H1 (cell line): ENCODE results near the gene SND1. TPM values are rescaled to one million over a fixed set of nuclear protein-coding genes. Genes with fewer than 3 reads are reported as not detected.

ENCODE experiments used
- CTCF ChIA-PET: fragments of 300-600 bp; sonication (Branson Sonifier 250); formaldehyde crosslinking; loops from one replicate; lab custom pipeline; 2021; ENCODE audit not compliant: partially characterized antibody; lab: Charles Lee
- POLR2A ChIA-PET: fragments of 300-600 bp; sonication (Branson Sonifier 250); formaldehyde crosslinking; loops from one replicate; lab custom pipeline; 2021; ENCODE audit warnings: inconsistent platforms; ENCODE audit not compliant: partially characterized antibody; lab: Charles Lee
- DNase-seq, 2 experiments: peaks; one replicate each; pipeline versions ENCODE4 v3.0.0 to v3.0.0-alpha.2; 2010 to 2022; ENCODE audit warnings: low spot score in 2 of 2, low read depth in 1 of 2, mixed read lengths in 1 of 2
- FAIRE-seq: peaks from 2 replicates; lab custom pipeline; 2011; peaks lifted over from hg19 to GRCh38; lab: Jason Lieb, UNC
- H2AFZ ChIP-seq: 2 replicates; pipeline ENCODE4 v1.8.1; 2012; ENCODE audit warnings: low read length, inconsistent platforms
- H2AK5ac ChIP-seq: 2 replicates; pipeline ENCODE4 v1.6.1; 2013; ENCODE audit warnings: low read depth, low read length
- H2BK120ac ChIP-seq: replicated peaks from 2 replicates; pipeline ENCODE3; 2013; ENCODE audit warnings: low read depth, low read length, inconsistent platforms
- H2BK12ac ChIP-seq: 2 replicates; pipeline ENCODE4 v1.6.1; 2013; ENCODE audit warnings: low read depth, low read length
- H2BK15ac ChIP-seq: 2 replicates; pipeline ENCODE4 v1.6.1; 2013; ENCODE audit warnings: low read length
- H2BK20ac ChIP-seq: 2 replicates; pipeline ENCODE4 v1.6.1; 2013; ENCODE audit warnings: low read length
- H2BK5ac ChIP-seq: 2 replicates; pipeline ENCODE4 v1.6.1; 2013; ENCODE audit warnings: low read depth, low read length
- H3K14ac ChIP-seq: 2 replicates; pipeline ENCODE4 v1.6.1; 2013; ENCODE audit warnings: inconsistent platforms; ENCODE audit not compliant: insufficient read length
- H3K18ac ChIP-seq: 2 replicates; pipeline ENCODE4 v1.6.1; 2013; ENCODE audit warnings: low read length; ENCODE audit errors: extremely low read depth
- H3K23ac ChIP-seq: 2 replicates; pipeline ENCODE4 v1.6.1; 2013; ENCODE audit warnings: inconsistent platforms; ENCODE audit not compliant: insufficient read length
- H3K23me2 ChIP-seq: 2 replicates; pipeline ENCODE4 v1.6.1; 2013; ENCODE audit warnings: low read depth, low read length
- H3K27ac ChIP-seq: 2 replicates; pipeline ENCODE4 v1.6.1; 2011; ENCODE audit warnings: low read depth, low read length, inconsistent platforms
- H3K27me3 ChIP-seq, 4 experiments: replicated peaks in 1 of 4; 1 replicate in 1 of 4; 2 replicates in 3 of 4; pipeline versions ENCODE4 v1.6.1 to v1.8.1; 2011 to 2013; ENCODE audit warnings: low read length in 3 of 4, mild to moderate bottlenecking in 3 of 4, inconsistent platforms in 2 of 4, mixed read lengths in 2 of 4, moderate library complexity in 1 of 4; ENCODE audit not compliant: control insufficient read depth in 3 of 4, insufficient read depth in 3 of 4; ENCODE audit errors: extremely low read depth in 1 of 4
- H3K36me3 ChIP-seq, 4 experiments: 2 replicates each; pipeline versions ENCODE4 v1.6.1 to v1.8.1; 2011 to 2013; ENCODE audit warnings: mild to moderate bottlenecking in 4 of 4, low read length in 3 of 4, moderate library complexity in 2 of 4, control low read depth in 1 of 4, inconsistent platforms in 1 of 4; ENCODE audit not compliant: insufficient read depth in 4 of 4, control insufficient read depth in 2 of 4
- H3K4ac ChIP-seq: replicated peaks from 2 replicates; pipeline ENCODE3; 2013; ENCODE audit warnings: low read length, low read depth, mixed read lengths, inconsistent platforms; ENCODE audit not compliant: insufficient read length
- H3K4me1 ChIP-seq, 4 experiments: replicated peaks in 1 of 4; 1 replicate in 1 of 4; 2 replicates in 3 of 4; pipeline versions ENCODE4 v1.6.1 to v1.8.1; 2011 to 2013; ENCODE audit warnings: low read length in 3 of 4, inconsistent platforms in 2 of 4, mixed read lengths in 1 of 4; ENCODE audit not compliant: insufficient read depth in 4 of 4, control insufficient read depth in 3 of 4
- H3K4me2 ChIP-seq, 2 experiments: 2 replicates each; pipeline versions ENCODE4 v1.6.1 to v1.8.1; 2011 to 2013; ENCODE audit warnings: low read depth in 2 of 2, low read length in 2 of 2, control low read depth in 1 of 2, inconsistent platforms in 1 of 2, mild to moderate bottlenecking in 1 of 2; ENCODE audit not compliant: insufficient read depth in 1 of 2
- H3K4me3 ChIP-seq, 4 experiments: fragments of 200-600, 300-600 bp in 1 of 4; sonication (generic), shearing (Covaris generic), sonication (Bioruptor Twin) in 1 of 4; 2 replicates each; pipeline versions ENCODE4 v1.5.1 to v1.8.1; 2011 to 2016; ENCODE audit warnings: low read length in 4 of 4, low read depth in 3 of 4, control low read depth in 2 of 4, inconsistent platforms in 2 of 4, mild to moderate bottlenecking in 2 of 4, mixed read lengths in 1 of 4, moderate library complexity in 1 of 4; ENCODE audit not compliant: insufficient read depth in 2 of 4; ENCODE audit errors: extremely low read depth in 1 of 4
- H3K56ac ChIP-seq: replicated peaks from 2 replicates; pipeline ENCODE3; 2013; ENCODE audit warnings: low read depth, mild to moderate bottlenecking, mixed read lengths, low read length, inconsistent platforms; ENCODE audit not compliant: insufficient read length
- H3K79me1 ChIP-seq: 2 replicates; pipeline ENCODE4 v1.6.1; 2013; ENCODE audit warnings: low read depth, low read length, control low read depth
- H3K79me2 ChIP-seq, 2 experiments: 2 replicates each; pipeline versions ENCODE4 v1.6.1 to v1.8.1; 2012 to 2013; ENCODE audit warnings: low read length in 2 of 2, mild to moderate bottlenecking in 2 of 2, inconsistent platforms in 1 of 2; ENCODE audit not compliant: insufficient read depth in 2 of 2, control insufficient read depth in 1 of 2
- H3K9ac ChIP-seq, 4 experiments: replicated peaks in 1 of 4; 1 replicate in 1 of 4; 2 replicates in 3 of 4; pipeline versions ENCODE4 v1.6.1 to v1.8.1; 2011 to 2013; ENCODE audit warnings: low read depth in 3 of 4, low read length in 3 of 4, control low read depth in 2 of 4, mild to moderate bottlenecking in 2 of 4, moderate library complexity in 2 of 4, inconsistent platforms in 1 of 4; ENCODE audit errors: extremely low read depth in 1 of 4
- H3K9me3 ChIP-seq, 2 experiments: 2 replicates each; pipeline versions ENCODE4 v1.6.1 to v1.8.1; 2012 to 2013; ENCODE audit warnings: mild to moderate bottlenecking in 2 of 2, moderate library complexity in 2 of 2, control low read depth in 1 of 2, inconsistent platforms in 1 of 2, low read depth in 1 of 2, low read length in 1 of 2, mixed read lengths in 1 of 2; ENCODE audit not compliant: insufficient read depth in 2 of 2
- H4K20me1 ChIP-seq, 2 experiments: replicated peaks in 1 of 2; 2 replicates each; pipeline versions ENCODE3 to v1.8.1; 2011 to 2013; ENCODE audit warnings: inconsistent platforms in 2 of 2, low read length in 2 of 2, mild to moderate bottlenecking in 1 of 2; ENCODE audit not compliant: insufficient read depth in 2 of 2, control insufficient read depth in 1 of 2
- H4K5ac ChIP-seq: 2 replicates; pipeline ENCODE4 v1.6.1; 2013; ENCODE audit warnings: low read length, low read depth, mixed read lengths, inconsistent platforms; ENCODE audit not compliant: insufficient read length
- H4K8ac ChIP-seq: 2 replicates; pipeline ENCODE4 v1.8.0; 2013; ENCODE audit warnings: mild to moderate bottlenecking, moderate library complexity, low read length, inconsistent platforms; ENCODE audit not compliant: insufficient read depth; ENCODE audit errors: extremely low read depth
- H4K91ac ChIP-seq: replicated peaks from 2 replicates; pipeline ENCODE3; 2013; ENCODE audit warnings: low read length, mixed read lengths, inconsistent platforms; ENCODE audit not compliant: insufficient read length
- ASH2L ChIP-seq: fragments of 200-600, 300-600 bp; sonication (generic); IDR thresholded peaks from one replicate; pipeline ENCODE4 v1.7.1; 2017; ENCODE audit warnings: low read length
- BRCA1 ChIP-seq: IDR thresholded peaks from 2 replicates; pipeline ENCODE4 v1.6.1; 2012; ENCODE audit warnings: low read depth, low read length, improper control_type of control experiment
- MAFK ChIP-seq: IDR thresholded peaks from 2 replicates; pipeline ENCODE4 v1.6.1; 2012; ENCODE audit warnings: low read depth, mild to moderate bottlenecking, improper control_type of control experiment, low read length
- PHF8 ChIP-seq: fragments of 200-600 bp; sonication (generic); conservative IDR thresholded peaks from 2 replicates; pipeline ENCODE4 v1.7.1; 2012; ENCODE audit warnings: low read depth, mild to moderate bottlenecking, inconsistent platforms, low read length, moderate library complexity
- POLR2A ChIP-seq, 2 experiments: IDR thresholded peaks; 1 replicate in 1 of 2; 2 replicates in 1 of 2; pipeline ENCODE4 v1.6.1; 2011; ENCODE audit warnings: low read depth in 2 of 2, low read length in 2 of 2, mild to moderate bottlenecking in 2 of 2; ENCODE audit errors: control extremely low read depth in 1 of 2
- SP2 ChIP-seq: IDR thresholded peaks from 2 replicates; pipeline ENCODE4 v1.6.1; 2012; ENCODE audit warnings: mild to moderate bottlenecking, low read length, inconsistent platforms
- SRF ChIP-seq: IDR thresholded peaks from 2 replicates; pipeline ENCODE4 v1.6.1; 2011; ENCODE audit warnings: mild to moderate bottlenecking, low read depth, low read length, moderate library complexity
- TAF1 ChIP-seq: IDR thresholded peaks from 2 replicates; pipeline ENCODE4 v1.6.1; 2011; ENCODE audit warnings: mild to moderate bottlenecking, low read depth, low read length
- TBP ChIP-seq: IDR thresholded peaks from 2 replicates; pipeline ENCODE4 v1.6.1; 2011; ENCODE audit warnings: low read depth, low read length, improper control_type of control experiment
- WGBS, 2 experiments: shearing (Covaris generic) in 1 of 2; methylation state at CpG; one replicate each; pipeline versions ENCODE4 v1.1.6 to v1.1.7; 2013 to 2015; ENCODE audit warnings: low lambda C conversion rate in 2 of 2, mixed read lengths in 2 of 2, inconsistent platforms in 1 of 2, low coverage in 1 of 2, missing lambda C conversion rate in 1 of 2; ENCODE audit not compliant: insufficient replicate concordance in 2 of 2, insufficient coverage in 1 of 2, insufficient read length in 1 of 2; ENCODE audit errors: extremely low coverage in 1 of 2, missing lambda C conversion rate in 1 of 2; 5-methylcytosine and 5-hydroxymethylcytosine counted together
- long read RNA-seq, 2 experiments: library from RNA in 1 of 2; library from capped mRNA in 1 of 2; stranded (forward); transcript quantifications; one replicate each; pipeline ENCODE4 v2.0.0, GENCODE V29; 2021; ENCODE audit warnings: inconsistent platforms in 1 of 2
- polyA minus RNA-seq, 3 experiments: library from RNA; depleted of rRNA, polyadenylated mRNA; stranded (reverse); fragments of >200 nt; gene quantifications; 1 replicate in 2 of 3; 2 replicates in 1 of 3; pipeline ENCODE4 v1.2.3, GENCODE V29; 2011
- polyA plus RNA-seq, 7 experiments: library from polyadenylated mRNA; depleted of rRNA in 3 of 7; stranded (reverse) in 5 of 7; unstranded in 2 of 7; fragments of >200 nt in 5 of 7; fragments of 200-250 nt in 2 of 7; gene quantifications; 1 replicate in 5 of 7; 2 replicates in 1 of 7; 4 replicates in 1 of 7; pipeline versions ENCODE4 v1.2.1 to v1.2.3, GENCODE V29; 2011 to 2013; ENCODE audit warnings: missing spikeins in 2 of 7, mixed read lengths in 2 of 7
- total RNA-seq: library from RNA; stranded (reverse); fragmentation: NEBNext Ultra II Directional; extraction: Animal tissue kit (Norgen Biotek cat#: 25700); gene quantifications from 2 replicates; pipeline ENCODE4 v1.2.1, GENCODE V29; 2021

The SND1 gene
- 259 and 290 TPM in 2 replicates for total RNA-seq
- 122 and 133 TPM in 2 replicates for polyA plus RNA-seq (2011; rRNA removed)
- 170 TPM for polyA plus RNA-seq (2011; cell fraction: cytosol; rRNA removed)
- 194 TPM for polyA plus RNA-seq (2011; cell fraction: nucleus; rRNA removed)
- polyA plus RNA-seq (2012, experiment 1 of 2), result 233 to 246 TPM (median 241 TPM) in 4 replicates
- polyA plus RNA-seq (2012, experiment 2 of 2), result 194 TPM
- 168 TPM for polyA plus RNA-seq (2013, experiment 1 of 2)
- polyA plus RNA-seq (2013, experiment 2 of 2), result 154 TPM
- 300 and 346 TPM in 2 replicates for polyA minus RNA-seq (2011; rRNA and poly(A)+ RNA removed)
- 213 TPM for polyA minus RNA-seq (2011; cell fraction: cytosol; rRNA and poly(A)+ RNA removed)
- 290 TPM for polyA minus RNA-seq (2011; cell fraction: nucleus; rRNA and poly(A)+ RNA removed)
- long read RNA-seq, experiment 1, transcript SND1-201 (24 exons, 3,476 nt), result major isoform, 7 of 176 reads
- long read RNA-seq, experiment 1, partial matches to known transcripts, result 155 of 176 reads
- long read RNA-seq, experiment 1, other reads (novel, unspliced or antisense), result 9 of 176 reads
- long read RNA-seq, experiment 2, transcript SND1-201 (24 exons, 3,476 nt), result major isoform, 22 of 49 reads
- long read RNA-seq, experiment 2, partial matches to known transcripts, result 23 of 49 reads
- long read RNA-seq, experiment 2, other reads (novel, unspliced or antisense), result 4 of 49 reads

- Histone ChIP-seq H3K23me2 (peaks cover 11% of the 10 kb centered on the region; the same call in 1 of the 2 replicates), H2BK5ac (peak within 1 kb of the TSS; percentile 95), H3K79me1 (peaks cover 3% of the 10 kb centered on the region; the same call in 1 of the 2 replicates), H3K4me1 (peaks cover 5 to 15% (median 8%) of the 10 kb centered on the region in 4 experiments; a peak in 6 of 7 replicates), H3K9ac (peak within 1 kb of the TSS; percentile 82 to 95 (median 94)), H4K5ac (peak within 1 kb of the TSS; percentile 68), H3K36me3 (peaks cover 0 to 1% (median 0%) of the 10 kb centered on the region in 4 experiments; a peak in 1 of 8 replicates), H2AFZ (peak within 1 kb of the TSS; percentile 74), H2BK120ac (no peak within 1 kb of the TSS), H3K27ac (peak within 1 kb of the TSS; percentile 98), H3K9me3 (no peaks in the 10 kb centered on the region), H3K18ac (peak within 1 kb of the TSS; percentile 96), H2BK12ac (peak within 1 kb of the TSS; percentile 95), H3K4me2 (peak within 1 kb of the TSS; percentile 83 to 93), H4K8ac (peak within 1 kb of the TSS; percentile 97; the same call in 1 of the 2 replicates), H2BK20ac (no peak within 1 kb of the TSS), H2AK5ac (peak within 1 kb of the TSS; percentile 43; the same call in 1 of the 2 replicates), H3K27me3 (no peaks in the 10 kb centered on the region), H3K14ac (no peak within 1 kb of the TSS), H4K91ac (peak within 1 kb of the TSS; percentile 94), H3K4me3 (peak within 1 kb of the TSS; percentile 87 to 99 (median 93)), H3K56ac (peak within 1 kb of the TSS; percentile 77), H3K4ac (peak within 1 kb of the TSS; percentile 76), H4K20me1 (peaks cover 16 to 17% of the 10 kb centered on the region in 2 experiments), H3K23ac (no peak within 1 kb of the TSS), H3K79me2 (peaks cover 27 to 47% of the 10 kb centered on the region in 2 experiments), H2BK15ac (peak within 1 kb of the TSS; percentile 77)
- FAIRE-seq (no peak), DNase-seq (peak; percentile 96 to 98)
- 2% methylated on average over 67 of the region's 67 CpGs; no CpG with 5 or more reads in 1 of the 2 experiments for WGBS, 2 experiments
- CTCF ChIA-PET, result interaction anchor here (1.0 to 1.3 kb wide), 3 partner anchors 23 to 74 kb away, joined by 3 to 6 read pairs (median 3); partner anchors contain the start of gene ARF5
- POLR2A ChIA-PET, result interaction anchor here (0.8 to 2.6 kb wide), 10 partner anchors 10 to 66 kb away, joined by 3 to 12 read pairs (median 4); partner anchors contain the start of gene GCC1
- TF ChIP-seq ASH2L (peak; percentile 77), PHF8 (peak; percentile 72), SRF (peak; percentile 83), TBP (peak; percentile 74), MAFK (no peak), TAF1 (peak; percentile 85), BRCA1 (no peak), SP2 (peak; percentile 44), POLR2A (IDR thresholded peaks at IDR 0.05; ENCODE audit: control extremely low read depth in 1 of 2, low read depth in 2 of 2, low read length in 2 of 2) (peak; percentile 92 to 95)
Measured at GRCh38 chr7:127651556-127652332, at the start of gene SND1. SND1 (plus strand) TSS chr7:127652194; CDS start chr7:127652374, 180 bp downstream.
